Posterior cingulate gyrus (tissue), 11 donors: Measurements from ENCODE around the gene GATA3.
A peak's percentile ranks its signal among the peaks of the same experiment; 100 is the strongest.
"Not testable (repeated sequence)": the region's sequence is repeated elsewhere in the genome, so short reads cannot be mapped to it uniquely, and the experiment has no call there.

Experiments used
- DNase-seq, 10 donors: peaks; one replicate each; pipeline versions ENCODE4 v3.0.0 to v3.0.0-alpha.2; 2020 to 2021; ENCODE audit warnings: mixed read lengths in 3 of 10
- intact Hi-C: fragments of 100-400 bp; cut with DNase I; formaldehyde crosslinking; loops from one replicate; pipeline ENCODE4 v1.15.1; 2023

The GATA3 gene

GRCh38 chr10:8054494-8055407, at the start of gene GATA3:
GATA3 (plus strand) TSS chr10:8054688; CDS start chr10:8055656, 968 bp downstream.
- peak in 1 of 10 donors; percentile 40 for DNase-seq
- intact Hi-C loops, result no loop called here

- DNase-seq, result no peak
- intact Hi-C loops, result no loop called here
These were observed 48.1 kb upstream of the GATA3 start for GRCh38 chr10:8006274-8006999.

- intact Hi-C loops, result no loop called here
- DNase-seq, result no peak
These were observed 45.5 kb upstream of the GATA3 start for GRCh38 chr10:8009031-8009430.

GRCh38 chr10:8013006-8013405, 41.5 kb upstream of the GATA3 start:
- no peak for DNase-seq
- intact Hi-C loops, result no loop called here

GRCh38 chr10:8013619-8014018, 40.9 kb upstream of the GATA3 start:
- DNase-seq, result no peak
- intact Hi-C loops, result no loop called here

- intact Hi-C loops, result no loop called here
- DNase-seq, result peak in 1 of 10 donors; percentile 74
These were observed 39.8 kb upstream of the GATA3 start for GRCh38 chr10:8014649-8015048.

GRCh38 chr10:8017277-8017676, 37.2 kb upstream of the GATA3 start:
- no peak for DNase-seq
- intact Hi-C loops, result no loop called here

- intact Hi-C loops, result no loop called here
These were observed 31.2 kb upstream of the GATA3 start for GRCh38 chr10:8023321-8023720.

GRCh38 chr10:8023851-8024250, 30.6 kb upstream of the GATA3 start:
- DNase-seq, result no peak
- intact Hi-C loops, result no loop called here

More at GRCh38 chr10:8023321-8023720, 31.2 kb upstream of the GATA3 start:
- DNase-seq, result peak in 1 of 10 donors; percentile 2

GRCh38 chr10:8026349-8027259, 27.9 kb upstream of the GATA3 start:
- intact Hi-C loops, result no loop called here
- peak in 1 of 10 donors; percentile 55 for DNase-seq

- DNase-seq, intact Hi-C loops: not testable (repeated sequence)
These were observed 23.3 kb upstream of the GATA3 start for GRCh38 chr10:8031211-8031610.

- intact Hi-C loops, result no loop called here
- no peak for DNase-seq
These were observed 21.9 kb upstream of the GATA3 start for GRCh38 chr10:8032558-8032957.

GRCh38 chr10:8033812-8034465, 20.5 kb upstream of the GATA3 start:
- DNase-seq, result peak in 2 of 10 donors; percentile 41 to 67

GRCh38 chr10:8034466-8035005, 20.0 kb upstream of the GATA3 start:
- peak in 1 of 10 donors; percentile 75 for DNase-seq
- intact Hi-C loops, result no loop called here

More at GRCh38 chr10:8033812-8034465, 20.5 kb upstream of the GATA3 start:
- intact Hi-C loops, result no loop called here

- DNase-seq, result no peak
- intact Hi-C loops, result no loop called here
These were observed 19.4 kb upstream of the GATA3 start for GRCh38 chr10:8035006-8035640.

- intact Hi-C loops, result no loop called here
- DNase-seq, result peak in 1 of 10 donors; percentile 22
These were observed 18.6 kb upstream of the GATA3 start for GRCh38 chr10:8035641-8036470.

- intact Hi-C loops, result no loop called here
- peak in 1 of 10 donors; percentile 49 for DNase-seq
These were observed 17.8 kb upstream of the GATA3 start for GRCh38 chr10:8036506-8037198.
